ENCODE results near the gene GATAD2B. TPM values are rescaled to one million over a fixed set of nuclear protein-coding genes. Genes with fewer than 3 reads are reported as not detected.

Gene GATAD2B
- polyA plus RNA-seq, 1 donor from 2014 or later = 12.8 TPM

DNA sequence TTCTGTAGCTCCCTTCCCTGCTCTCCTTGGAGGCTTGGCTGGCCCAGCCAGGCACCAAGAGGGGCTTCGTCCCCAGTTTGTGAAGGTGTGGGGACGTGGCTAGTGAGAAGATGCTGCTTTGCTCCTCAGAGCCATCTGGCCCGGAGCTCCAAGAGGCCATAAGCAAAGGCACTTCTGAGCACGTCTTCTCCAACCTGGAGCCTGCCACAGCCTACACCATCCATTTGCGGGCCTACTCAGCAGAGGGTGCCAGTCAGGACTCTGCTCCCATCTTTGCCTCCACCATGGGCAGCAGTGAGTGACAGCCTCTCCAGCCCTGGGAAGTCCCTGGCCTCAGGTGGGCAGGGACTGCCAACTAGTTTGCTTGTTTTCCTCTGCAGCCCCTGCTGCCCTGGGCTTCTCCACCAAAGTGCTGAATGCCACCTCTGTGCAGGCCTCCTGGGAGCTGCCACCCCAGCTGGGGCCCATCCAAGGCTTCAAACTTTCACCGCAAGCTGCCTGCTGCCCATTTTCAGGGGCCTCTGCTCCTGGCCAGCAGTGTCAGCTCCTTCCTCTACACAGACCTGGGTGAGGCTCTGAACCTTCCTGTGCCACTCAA is 121.6 kb downstream of the GATAD2B start:
- Histone ChIP-seq H3K27ac (ENCODE audit: low read length) (no peak overlapping the region), H3K4me2 (ENCODE audit: low read length) (no peak overlapping the region), H3K27me3 (ENCODE audit: insufficient read depth, low read depth, low read length) (no peaks in the 10 kb centered on the region), H3K79me2 (replicated peaks; ENCODE audit: insufficient read depth, low read length) (no peaks in the 10 kb centered on the region), H3F3A (ENCODE audit: insufficient read depth, low read length, poor library complexity, severe bottlenecking) (no peaks in the 10 kb centered on the region), H2AFZ (ENCODE audit: low read depth, low read length) (no peak overlapping the region), H3K9ac (ENCODE audit: low read length) (no peak overlapping the region), H4K20me1 (ENCODE audit: insufficient read depth) (no peaks in the 10 kb centered on the region), H3K9me3 (ENCODE audit: low read length) (no peaks in the 10 kb centered on the region), H3K36me3 (ENCODE audit: insufficient read depth, low read length) (no peaks in the 10 kb centered on the region), H3K9me2 (ENCODE audit: insufficient read depth, low read length) (no peaks in the 10 kb centered on the region), H3K4me3 (ENCODE audit: low read length) (no peak overlapping the region)
- TF ChIP-seq SMC3 (conservative IDR thresholded peaks at IDR 0.05; ENCODE audit: poor library complexity) (no peak), RAD21 (conservative IDR thresholded peaks at IDR 0.05) (no peak), TAF1 (IDR thresholded peaks at IDR 0.05; ENCODE audit: low read depth) (no peak), EZH2 (IDR thresholded peaks at IDR 0.05; ENCODE audit: borderline replicate concordance, insufficient read depth, low read length, poor library complexity, severe bottlenecking) (no peak), POLR2AphosphoS5 (IDR thresholded peaks at IDR 0.05) (no peak), EP300 (conservative IDR thresholded peaks at IDR 0.05; ENCODE audit: poor library complexity, severe bottlenecking) (no peak), MXI1 (conservative IDR thresholded peaks at IDR 0.05; ENCODE audit: poor library complexity, severe bottlenecking) (no peak)
- TF ChIP-seq, protein P1, sequence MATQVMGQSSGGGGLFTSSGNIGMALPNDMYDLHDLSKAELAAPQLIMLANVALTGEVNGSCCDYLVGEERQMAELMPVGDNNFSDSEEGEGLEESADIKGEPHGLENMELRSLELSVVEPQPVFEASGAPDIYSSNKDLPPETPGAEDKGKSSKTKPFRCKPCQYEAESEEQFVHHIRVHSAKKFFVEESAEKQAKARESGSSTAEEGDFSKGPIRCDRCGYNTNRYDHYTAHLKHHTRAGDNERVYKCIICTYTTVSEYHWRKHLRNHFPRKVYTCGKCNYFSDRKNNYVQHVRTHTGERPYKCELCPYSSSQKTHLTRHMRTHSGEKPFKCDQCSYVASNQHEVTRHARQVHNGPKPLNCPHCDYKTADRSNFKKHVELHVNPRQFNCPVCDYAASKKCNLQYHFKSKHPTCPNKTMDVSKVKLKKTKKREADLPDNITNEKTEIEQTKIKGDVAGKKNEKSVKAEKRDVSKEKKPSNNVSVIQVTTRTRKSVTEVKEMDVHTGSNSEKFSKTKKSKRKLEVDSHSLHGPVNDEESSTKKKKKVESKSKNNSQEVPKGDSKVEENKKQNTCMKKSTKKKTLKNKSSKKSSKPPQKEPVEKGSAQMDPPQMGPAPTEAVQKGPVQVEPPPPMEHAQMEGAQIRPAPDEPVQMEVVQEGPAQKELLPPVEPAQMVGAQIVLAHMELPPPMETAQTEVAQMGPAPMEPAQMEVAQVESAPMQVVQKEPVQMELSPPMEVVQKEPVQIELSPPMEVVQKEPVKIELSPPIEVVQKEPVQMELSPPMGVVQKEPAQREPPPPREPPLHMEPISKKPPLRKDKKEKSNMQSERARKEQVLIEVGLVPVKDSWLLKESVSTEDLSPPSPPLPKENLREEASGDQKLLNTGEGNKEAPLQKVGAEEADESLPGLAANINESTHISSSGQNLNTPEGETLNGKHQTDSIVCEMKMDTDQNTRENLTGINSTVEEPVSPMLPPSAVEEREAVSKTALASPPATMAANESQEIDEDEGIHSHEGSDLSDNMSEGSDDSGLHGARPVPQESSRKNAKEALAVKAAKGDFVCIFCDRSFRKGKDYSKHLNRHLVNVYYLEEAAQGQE (IDR thresholded peaks at IDR 0.05; ENCODE audit: borderline replicate concordance) = no peak
- TF ChIP-seq, protein P2, sequence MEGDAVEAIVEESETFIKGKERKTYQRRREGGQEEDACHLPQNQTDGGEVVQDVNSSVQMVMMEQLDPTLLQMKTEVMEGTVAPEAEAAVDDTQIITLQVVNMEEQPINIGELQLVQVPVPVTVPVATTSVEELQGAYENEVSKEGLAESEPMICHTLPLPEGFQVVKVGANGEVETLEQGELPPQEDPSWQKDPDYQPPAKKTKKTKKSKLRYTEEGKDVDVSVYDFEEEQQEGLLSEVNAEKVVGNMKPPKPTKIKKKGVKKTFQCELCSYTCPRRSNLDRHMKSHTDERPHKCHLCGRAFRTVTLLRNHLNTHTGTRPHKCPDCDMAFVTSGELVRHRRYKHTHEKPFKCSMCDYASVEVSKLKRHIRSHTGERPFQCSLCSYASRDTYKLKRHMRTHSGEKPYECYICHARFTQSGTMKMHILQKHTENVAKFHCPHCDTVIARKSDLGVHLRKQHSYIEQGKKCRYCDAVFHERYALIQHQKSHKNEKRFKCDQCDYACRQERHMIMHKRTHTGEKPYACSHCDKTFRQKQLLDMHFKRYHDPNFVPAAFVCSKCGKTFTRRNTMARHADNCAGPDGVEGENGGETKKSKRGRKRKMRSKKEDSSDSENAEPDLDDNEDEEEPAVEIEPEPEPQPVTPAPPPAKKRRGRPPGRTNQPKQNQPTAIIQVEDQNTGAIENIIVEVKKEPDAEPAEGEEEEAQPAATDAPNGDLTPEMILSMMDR (IDR thresholded peaks at IDR 0.05; ENCODE audit: poor library complexity, severe bottlenecking) = no peak

DNA sequence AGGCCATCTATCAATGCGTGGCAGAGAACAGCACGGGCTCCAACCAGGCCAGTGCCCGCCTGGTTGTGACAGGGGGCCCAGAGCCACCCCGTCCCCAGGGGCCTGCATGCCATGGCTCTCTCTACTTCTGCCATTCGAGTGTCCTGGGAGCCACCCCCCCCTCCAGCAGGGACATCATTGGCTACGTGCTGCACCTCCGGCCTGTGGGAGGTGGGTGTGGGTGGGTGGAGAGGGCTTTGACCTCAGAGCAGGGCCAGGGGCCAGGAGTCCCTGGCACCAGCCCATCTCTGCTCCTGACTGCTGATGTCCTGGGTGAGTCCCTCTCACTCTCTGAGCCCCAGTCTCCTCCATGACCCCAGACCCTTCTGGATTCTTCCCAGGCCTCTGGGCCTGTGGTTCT is 122.3 kb downstream of the GATAD2B start:
- no peak for TF ChIP-seq EZH2 (IDR thresholded peaks at IDR 0.05; ENCODE audit: borderline replicate concordance, insufficient read depth, low read length, poor library complexity, severe bottlenecking)
- no peak for TF ChIP-seq EP300 (conservative IDR thresholded peaks at IDR 0.05; ENCODE audit: poor library complexity, severe bottlenecking)
- TF ChIP-seq, protein P2 (IDR thresholded peaks at IDR 0.05; ENCODE audit: poor library complexity, severe bottlenecking) = no peak
- TF ChIP-seq SMC3 (conservative IDR thresholded peaks at IDR 0.05; ENCODE audit: poor library complexity) = no peak
- TF ChIP-seq, protein P1 (IDR thresholded peaks at IDR 0.05; ENCODE audit: borderline replicate concordance) = no peak
- no peak for TF ChIP-seq POLR2AphosphoS5 (IDR thresholded peaks at IDR 0.05)
- TF ChIP-seq TAF1 (IDR thresholded peaks at IDR 0.05; ENCODE audit: low read depth) = no peak
- no peak for TF ChIP-seq RAD21 (conservative IDR thresholded peaks at IDR 0.05)
- TF ChIP-seq MXI1 (conservative IDR thresholded peaks at IDR 0.05; ENCODE audit: poor library complexity, severe bottlenecking) = no peak
- Histone ChIP-seq H3K9me2 (ENCODE audit: insufficient read depth, low read length) (no peaks in the 10 kb centered on the region), H3K36me3 (ENCODE audit: insufficient read depth, low read length) (no peaks in the 10 kb centered on the region), H3K79me2 (replicated peaks; ENCODE audit: insufficient read depth, low read length) (no peaks in the 10 kb centered on the region), H2AFZ (ENCODE audit: low read depth, low read length) (no peak overlapping the region), H3K9ac (ENCODE audit: low read length) (no peak overlapping the region), H3F3A (ENCODE audit: insufficient read depth, low read length, poor library complexity, severe bottlenecking) (no peaks in the 10 kb centered on the region), H3K4me2 (ENCODE audit: low read length) (no peak overlapping the region), H3K9me3 (ENCODE audit: low read length) (no peaks in the 10 kb centered on the region), H3K27ac (ENCODE audit: low read length) (no peak overlapping the region), H4K20me1 (ENCODE audit: insufficient read depth) (no peaks in the 10 kb centered on the region), H3K27me3 (ENCODE audit: insufficient read depth, low read depth, low read length) (no peaks in the 10 kb centered on the region), H3K4me3 (ENCODE audit: low read length) (no peak overlapping the region)
